Liver (tissue), 9 donors: Measurements from ENCODE around the gene HSD3B7. TPM values are rescaled to one million over a fixed set of nuclear protein-coding genes. Genes with fewer than 3 reads are reported as not detected.

Source experiments
- DNase-seq: peaks from one replicate; pipeline ENCODE4 v3.0.0-alpha.2; 2017; ENCODE audit warnings: low spot score
- H3K27ac ChIP-seq, 2 donors: one replicate each; pipeline ENCODE4 v1.7.0; 2013; ENCODE audit warnings: inconsistent platforms in 2 of 2, low read length in 2 of 2, control low read depth in 1 of 2, low read depth in 1 of 2, mild to moderate bottlenecking in 1 of 2
- H3K27me3 ChIP-seq, 4 donors: one replicate each; pipeline versions ENCODE4 v1.6.1 to v1.7.0; 2013; ENCODE audit warnings: low read length in 3 of 4, inconsistent platforms in 1 of 4, mild to moderate bottlenecking in 1 of 4, moderate library complexity in 1 of 4; ENCODE audit not compliant: control insufficient read depth in 4 of 4, insufficient read depth in 4 of 4
- H3K36me3 ChIP-seq, 4 donors: one replicate each; pipeline versions ENCODE4 v1.6.1 to v1.7.0; 2013; ENCODE audit warnings: low read length in 3 of 4, mild to moderate bottlenecking in 3 of 4, low read depth in 1 of 4, moderate library complexity in 1 of 4; ENCODE audit not compliant: control insufficient read depth in 4 of 4, insufficient read depth in 3 of 4
- H3K4me1 ChIP-seq, 4 donors: one replicate each; pipeline versions ENCODE4 v1.6.1 to v1.7.0; 2013; ENCODE audit warnings: low read length in 3 of 4, mild to moderate bottlenecking in 3 of 4, moderate library complexity in 1 of 4; ENCODE audit not compliant: control insufficient read depth in 4 of 4, insufficient read depth in 4 of 4
- H3K4me3 ChIP-seq, 3 donors: one replicate each; pipeline versions ENCODE4 v1.6.1 to v1.7.0; 2013; ENCODE audit warnings: low read length in 3 of 3, control low read depth in 1 of 3, low read depth in 1 of 3, mild to moderate bottlenecking in 1 of 3
- H3K9ac ChIP-seq, 2 donors: one replicate each; pipeline ENCODE4 v1.7.0; 2013; ENCODE audit warnings: low read length in 2 of 2, mild to moderate bottlenecking in 2 of 2, moderate library complexity in 2 of 2, control low read depth in 1 of 2, low read depth in 1 of 2
- H3K9me3 ChIP-seq, 4 donors: one replicate each; pipeline versions ENCODE4 v1.6.1 to v1.7.0; 2013; ENCODE audit warnings: low read length in 3 of 4; ENCODE audit not compliant: control insufficient read depth in 4 of 4
- ATF3 ChIP-seq: IDR thresholded peaks from 2 replicates; pipeline ENCODE4 v1.6.1; 2016; ENCODE audit warnings: antibody characterized with exemption
- CTCF ChIP-seq: fragments of 150-350 bp; IDR thresholded peaks from 2 replicates; pipeline ENCODE4 v1.5.1; 2017; ENCODE audit warnings: improper control_type of control experiment, low read depth, low read length; ENCODE audit not compliant: missing input control
- EGR1 ChIP-seq, 2 donors: IDR thresholded peaks; 2 replicates each; pipeline ENCODE4 v1.6.1; 2016 to 2018; ENCODE audit warnings: antibody characterized with exemption in 2 of 2, low read depth in 2 of 2
- FOXA1 ChIP-seq: IDR thresholded peaks from 2 replicates; pipeline ENCODE4 v1.6.1; 2016; ENCODE audit warnings: antibody characterized with exemption
- FOXA2 ChIP-seq: IDR thresholded peaks from 2 replicates; pipeline ENCODE4 v1.6.1; 2016; ENCODE audit warnings: antibody characterized with exemption
- GABPA ChIP-seq, 2 donors: IDR thresholded peaks in 1 of 2; conservative IDR thresholded peaks in 1 of 2; 2 replicates each; pipeline ENCODE4 v1.6.1; 2016; ENCODE audit warnings: antibody characterized with exemption in 2 of 2, mild to moderate bottlenecking in 1 of 2, moderate library complexity in 1 of 2
- HNF4A ChIP-seq, 2 donors: conservative IDR thresholded peaks; 2 replicates each; pipeline ENCODE4 v1.6.1; 2016; ENCODE audit warnings: antibody characterized with exemption in 2 of 2, mild to moderate bottlenecking in 2 of 2
- HNF4G ChIP-seq: IDR thresholded peaks from 2 replicates; pipeline ENCODE4 v1.6.1; 2016; ENCODE audit warnings: antibody characterized with exemption
- JUND ChIP-seq, 2 donors: IDR thresholded peaks; 2 replicates each; pipeline ENCODE4 v1.6.1; 2016; ENCODE audit warnings: antibody characterized with exemption in 2 of 2
- MAX ChIP-seq: IDR thresholded peaks from 2 replicates; pipeline ENCODE4 v1.6.1; 2016; ENCODE audit warnings: antibody characterized with exemption
- NR2F2 ChIP-seq: IDR thresholded peaks from 2 replicates; pipeline ENCODE4 v1.6.1; 2016; ENCODE audit warnings: antibody characterized with exemption
- RAD21 ChIP-seq, 2 donors: IDR thresholded peaks; 2 replicates each; pipeline ENCODE4 v1.6.1; 2016; ENCODE audit warnings: antibody characterized with exemption in 2 of 2, mild to moderate bottlenecking in 2 of 2
- REST ChIP-seq: IDR thresholded peaks from 2 replicates; pipeline ENCODE4 v1.6.1; 2016; ENCODE audit warnings: antibody characterized with exemption, mild to moderate bottlenecking
- RXRA ChIP-seq, 2 donors: IDR thresholded peaks; 2 replicates each; pipeline ENCODE4 v1.6.1; 2017 to 2018; ENCODE audit warnings: antibody characterized with exemption in 2 of 2, mild to moderate bottlenecking in 1 of 2
- SP1 ChIP-seq: IDR thresholded peaks from 2 replicates; pipeline ENCODE4 v1.6.1; 2018; ENCODE audit warnings: antibody characterized with exemption, mild to moderate bottlenecking
- TAF1 ChIP-seq: conservative IDR thresholded peaks from 2 replicates; pipeline ENCODE4 v1.6.1; 2016; ENCODE audit warnings: antibody characterized with exemption, mild to moderate bottlenecking
- YY1 ChIP-seq: IDR thresholded peaks from 2 replicates; pipeline ENCODE4 v1.6.1; 2016; ENCODE audit warnings: antibody characterized with exemption, mild to moderate bottlenecking
- ZBTB33 ChIP-seq: IDR thresholded peaks from 2 replicates; pipeline ENCODE4 v1.6.1; 2016; ENCODE audit warnings: antibody characterized with exemption
- WGBS: extraction: QIAGEN DNeasy Blood & Tissue Kit; methylation state at CpG from one replicate; pipeline ENCODE4 v1.1.7; 2013; 5-methylcytosine and 5-hydroxymethylcytosine counted together
- polyA plus RNA-seq, 2 donors: library from polyadenylated mRNA; stranded (reverse) in 1 of 2; unstranded in 1 of 2; fragments of 200-250 nt in 1 of 2; fragments of >200 nt in 1 of 2; fragmentation: Nextera tagmentation in 1 of 2; extraction: Ambion mirVana in 1 of 2; gene quantifications; one replicate each; pipeline versions ENCODE4 v1.2.1 to v1.2.3, GENCODE V29; 2013 to 2015
- total RNA-seq, 2 donors: library from RNA; depleted of rRNA; stranded (reverse); fragments of >200 nt; gene quantifications; one replicate each; pipeline ENCODE4 v1.2.3, GENCODE V29; 2014
- donor health status: healthy.
- donor health status: healthy.
- donor health status: healthy.
- donor health status: healthy.
- donor health status: healthy.

The HSD3B7 gene
- total and polyA plus RNA-seq, 4 donors: 23.9 to 93.9 (median 79.4) TPM

- WGBS: 66% methylated on average over 11 of the region's 11 CpGs
- Histone ChIP-seq H3K4me3 (peak overlapping the region in 2 of 3 donors; percentile 66 to 71), H3K9me3 (no peaks in the 10 kb centered on the region), H3K4me1 (peaks cover 3 to 28% (median 25%) of the 10 kb centered on the region in 4 donors), H3K27ac (peak overlapping the region; percentile 95 to 96), H3K27me3 (no peaks in the 10 kb centered on the region), H3K9ac (peak overlapping the region; percentile 42 to 78), H3K36me3 (no peaks in the 10 kb centered on the region)
- no peak for TF ChIP-seq MAX
- no peak for TF ChIP-seq JUND (IDR thresholded peaks at IDR 0.05)
- no peak for TF ChIP-seq RXRA (IDR thresholded peaks at IDR 0.05)
- no peak for TF ChIP-seq YY1
- no peak for TF ChIP-seq EGR1 (IDR thresholded peaks at IDR 0.05; ENCODE audit: low read depth in 2 of 2)
- no peak for TF ChIP-seq FOXA1
- no peak for TF ChIP-seq CTCF
- TF ChIP-seq NR2F2: no peak
- no peak for TF ChIP-seq HNF4G
- DNase-seq: no peak
Observed at GRCh38 chr16:30995927-30996323, 10.9 kb downstream of the HSD3B7 start.

GRCh38 chr16:30996324-30996984 lies 11.4 kb downstream of the HSD3B7 start:
- peak; percentile 58 to 68 for TF ChIP-seq JUND (IDR thresholded peaks at IDR 0.05)
- peak; percentile 66 for TF ChIP-seq ATF3
- peak; percentile 70 to 85 for TF ChIP-seq EGR1 (IDR thresholded peaks at IDR 0.05; ENCODE audit: low read depth in 2 of 2)
- TF ChIP-seq FOXA2: no peak
- TF ChIP-seq HNF4A (conservative IDR thresholded peaks at IDR 0.05): peak; percentile 98 to 99
- TF ChIP-seq HNF4G: peak; percentile 97
- peak in 1 of 2 donors; percentile 50 for TF ChIP-seq GABPA (IDR thresholded peaks at IDR 0.05 in 1 of 2, conservative IDR thresholded peaks at IDR 0.05 in 1 of 2)
- TF ChIP-seq RAD21 (IDR thresholded peaks at IDR 0.05): peak in 1 of 2 donors; percentile 48
- no peak for TF ChIP-seq TAF1
- TF ChIP-seq ZBTB33: no peak
- peak; percentile 73 to 83 for TF ChIP-seq RXRA (IDR thresholded peaks at IDR 0.05)
- no peak for TF ChIP-seq CTCF
- no peak for TF ChIP-seq MAX
- no peak for TF ChIP-seq FOXA1
- peak; percentile 91 for TF ChIP-seq REST
- peak; percentile 3 for TF ChIP-seq NR2F2
- peak; percentile 90 for TF ChIP-seq YY1
- peak; percentile 96 for TF ChIP-seq SP1
- H3K4me1 ChIP-seq: peaks cover 3 to 29% (median 25%) of the 10 kb centered on the region in 4 donors
- WGBS: 10% methylated on average over 23 of the region's 23 CpGs

More at GRCh38 chr16:30996324-30996984, 11.4 kb downstream of the HSD3B7 start:
- Histone ChIP-seq H3K9ac (peak overlapping the region; percentile 64 to 78), H3K27me3 (no peaks in the 10 kb centered on the region), H3K27ac (peak overlapping the region; percentile 95 to 96), H3K4me3 (peak overlapping the region; percentile 66 to 81 (median 71)), H3K9me3 (no peaks in the 10 kb centered on the region), H3K36me3 (no peaks in the 10 kb centered on the region)
- DNase-seq: peak; percentile 57
